Heart left ventricle (tissue), 13 donors: ENCODE results near the gene IFIT1.

Experiments used
- CTCF ChIP-seq, 12 donors: fragments of 200-600 bp; sonication (generic) in 4 of 12; IDR thresholded peaks; one replicate each; pipeline versions ENCODE4 v1.5.0 to v1.8.0; 2018 to 2022; ENCODE audit warnings: antibody characterized with exemption in 12 of 12, mild to moderate bottlenecking in 5 of 12
- POLR2A ChIP-seq, 2 donors: fragments of 450-650 bp; IDR thresholded peaks; one replicate each; pipeline ENCODE4 v1.6.1; 2017; ENCODE audit warnings: antibody characterized with exemption in 2 of 2, mild to moderate bottlenecking in 2 of 2, moderate library complexity in 2 of 2
- donor health status: ischemic (EF 13 %, LVEDD 7.1; RV severe dilation, severe dysfunction).
- donor health status: DM: no; HTN: yes; CAD: no.
- donor health status: DM: no; HTN: no; CAD: no.
- donor health status: ischemic (EF 25% LVEDD 6.9; RV normal size, moderate dysfunction).
- donor health status: ischemic (EF 25% LVEDD 5.7; RV mildly dilated, moderate dysfunction).
- donor health status: ischemic (EF 35%, LVEDD 5.7; RV mildly dilated, moderate dysfunction).
- donor health status: nonischemic (EF 11% LVEDD 7.7; RV severe dilation, severe dysfunction).
- donor health status: DM: yes; HTN: yes; CAD: no.
- donor health status: PGD.
- donor health status: ischemic (EF 29% LVEDD 5.4; RV normal size, mild dysfunction).
- donor health status: nonischemic (EF 23%, LVEDD 6.1; RV moderate dilation, normal function).

- TF ChIP-seq CTCF (IDR thresholded peaks at IDR 0.05) (no peak), POLR2A (IDR thresholded peaks at IDR 0.05) (no peak)
Measured at GRCh38 chr10:89450901-89451300, 58.5 kb downstream of the IFIT1 start.
